Fibroblast of pulmonary artery (primary cell): ENCODE measurements around the gene PLCD1.

Source experiments
- DNase-seq: peaks from one replicate; pipeline ENCODE4 v3.0.0-alpha.2; 2010; ENCODE audit warnings: low read depth
- H3K4me3 ChIP-seq: replicated peaks from 2 replicates; pipeline ENCODE4 v1.5.1; 2011; ENCODE audit warnings: low read depth, mild to moderate bottlenecking, control low read depth, low read length, moderate library complexity
- CTCF ChIP-seq: IDR thresholded peaks from 2 replicates; pipeline ENCODE4 v1.5.1; 2011; ENCODE audit warnings: mild to moderate bottlenecking, control low read depth, low read length, inconsistent platforms; ENCODE audit errors: missing control alignments

Gene PLCD1

GRCh38 chr3:37964716-37965115 lies 64.7 kb downstream of the PLCD1 start:
- TF ChIP-seq CTCF: no peak
- no peak for DNase-seq
- H3K4me3 ChIP-seq: no peak overlapping the region

- no peak overlapping the region for H3K4me3 ChIP-seq
- no peak for TF ChIP-seq CTCF
- DNase-seq: no peak
Measured at GRCh38 chr3:37964146-37964545, 65.3 kb downstream of the PLCD1 start.

DNA sequence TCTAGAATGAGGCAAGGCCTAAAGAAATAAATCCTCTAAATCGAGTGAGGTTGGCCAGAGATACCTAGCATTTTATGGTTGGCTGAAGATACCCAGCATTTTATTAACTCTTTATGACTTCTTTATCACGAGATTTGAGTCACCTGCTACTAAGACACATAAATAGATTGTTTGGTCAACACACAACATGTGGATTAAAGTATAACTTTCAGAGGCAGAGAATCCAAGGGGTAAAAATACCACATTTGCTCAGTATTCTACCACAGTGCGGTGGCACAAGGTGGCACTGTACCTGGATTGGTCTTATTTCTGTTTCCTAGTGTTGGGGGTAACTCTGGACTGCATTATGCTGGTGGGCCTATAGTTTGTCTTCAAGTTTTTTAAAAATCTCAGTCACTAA lies 65.8 kb downstream of the PLCD1 start:
- no peak for TF ChIP-seq CTCF
- no peak overlapping the region for H3K4me3 ChIP-seq
- DNase-seq: no peak

DNA sequence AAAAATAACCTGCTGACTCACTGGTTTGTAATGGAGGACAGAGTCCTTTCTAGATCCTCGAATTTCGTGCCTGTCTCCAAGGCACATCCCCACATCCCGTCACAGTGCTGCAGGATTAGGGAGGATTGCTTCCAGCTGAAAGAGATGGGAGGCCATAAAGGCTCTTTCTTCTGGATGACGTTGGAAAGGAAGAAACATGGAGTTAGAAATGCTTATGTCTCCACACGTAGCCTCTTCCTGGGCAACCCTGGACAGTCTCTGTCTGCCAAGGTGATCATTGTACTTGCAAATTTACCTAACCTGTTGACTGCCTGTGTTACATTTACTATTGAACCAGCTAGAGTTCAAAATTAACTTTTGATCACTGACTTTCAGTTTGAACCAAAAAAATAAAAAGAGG lies 66.4 kb downstream of the PLCD1 start:
- TF ChIP-seq CTCF: no peak
- no peak for DNase-seq
- no peak overlapping the region for H3K4me3 ChIP-seq

- no peak for DNase-seq
- no peak overlapping the region for H3K4me3 ChIP-seq
- no peak for TF ChIP-seq CTCF
Measured at GRCh38 chr3:37961622-37962431, 67.6 kb downstream of the PLCD1 start.

- H3K4me3 ChIP-seq: no peak overlapping the region
- no peak for TF ChIP-seq CTCF
Measured at GRCh38 chr3:37957539-37957936, 71.9 kb downstream of the PLCD1 start.

More at GRCh38 chr3:37957539-37957936, 71.9 kb downstream of the PLCD1 start:
- no peak for DNase-seq
